ENCODE results near the gene CARD19. TPM values are rescaled to one million over a fixed set of nuclear protein-coding genes. Genes with fewer than 3 reads are reported as not detected.

The CARD19 gene
- total and polyA plus RNA-seq, 9 of the 15 experiments (the other 6 are each of a cell fraction or from before 2014, with no cell fraction given), result 0.90 to 34.9 (median 14.6) TPM

GRCh38 chr9:93125331-93125894 is 29.4 kb downstream of the CARD19 start:
- no peaks in the 10 kb centered on the region for H3K79me2 ChIP-seq (ENCODE audit: control insufficient read depth, insufficient read depth, low read length)
- in situ Hi-C loops (cut with MboI), result no loop called here
- no peaks in the 10 kb centered on the region for H3K27me3 ChIP-seq (ENCODE audit: control insufficient read depth in 2 of 2, insufficient read depth in 2 of 2, low read length in 2 of 2)
- BruUV-seq (replicated peaks), result no TSS peak
- CTCF ChIA-PET (ENCODE audit: low intra/inter-chr PET ratio), result no interaction called here
- no peaks in the 10 kb centered on the region for H3K9me3 ChIP-seq (replicated peaks; ENCODE audit: control insufficient read depth, insufficient read depth, low read depth, low read length)
- no peak for TF ChIP-seq ASH1L (IDR thresholded peaks at IDR 0.05; ENCODE audit: borderline replicate concordance, low read depth, partially characterized antibody)
- H4K20me1 ChIP-seq (replicated peaks; ENCODE audit: control insufficient read depth, insufficient read depth, low read length), result no peaks in the 10 kb centered on the region
- H3K4me2 ChIP-seq (ENCODE audit: insufficient read depth, low read length), result no peak overlapping the region
- H3K4me3 ChIP-seq, result no peak overlapping the region
- 70% methylated on average over 10 of the region's 10 CpGs for WGBS (ENCODE audit: insufficient coverage, low coverage, missing lambda C conversion rate)
- H3K36me3 ChIP-seq (ENCODE audit: control insufficient read depth, insufficient read depth, low read length), result no peaks in the 10 kb centered on the region
- no peak overlapping the region for H3K9ac ChIP-seq (ENCODE audit: insufficient read depth in 1 of 2, low read depth in 2 of 2, low read length in 2 of 2)
- H3K9me1 ChIP-seq (ENCODE audit: control insufficient read depth, insufficient read depth, low read length), result no peaks in the 10 kb centered on the region
- H3K4me1 ChIP-seq (replicated peaks in 1 of 2; ENCODE audit: control insufficient read depth in 2 of 2, insufficient read depth in 2 of 2, low read length in 2 of 2), result peaks cover 3 to 44% of the 10 kb centered on the region in 2 experiments
- POLR2A ChIA-PET, result interaction anchor here (0.9 kb wide), 1 partner anchor 9 kb away, joined by 4 read pairs; the partner anchor contains the start of gene NINJ1
- no peak for FAIRE-seq
- H2AFZ ChIP-seq (ENCODE audit: low read depth, low read length), result no peak overlapping the region
- DNase-seq (ENCODE audit: extremely low read depth in 1 of 4, low spot score in 3 of 4), result no peak
- no peak overlapping the region for H3K27ac ChIP-seq (ENCODE audit: extremely low read depth, low read depth, low read length)
- intact Hi-C loops (cut with micrococcal nuclease), result no loop called here
- no peak for ATAC-seq

DNA sequence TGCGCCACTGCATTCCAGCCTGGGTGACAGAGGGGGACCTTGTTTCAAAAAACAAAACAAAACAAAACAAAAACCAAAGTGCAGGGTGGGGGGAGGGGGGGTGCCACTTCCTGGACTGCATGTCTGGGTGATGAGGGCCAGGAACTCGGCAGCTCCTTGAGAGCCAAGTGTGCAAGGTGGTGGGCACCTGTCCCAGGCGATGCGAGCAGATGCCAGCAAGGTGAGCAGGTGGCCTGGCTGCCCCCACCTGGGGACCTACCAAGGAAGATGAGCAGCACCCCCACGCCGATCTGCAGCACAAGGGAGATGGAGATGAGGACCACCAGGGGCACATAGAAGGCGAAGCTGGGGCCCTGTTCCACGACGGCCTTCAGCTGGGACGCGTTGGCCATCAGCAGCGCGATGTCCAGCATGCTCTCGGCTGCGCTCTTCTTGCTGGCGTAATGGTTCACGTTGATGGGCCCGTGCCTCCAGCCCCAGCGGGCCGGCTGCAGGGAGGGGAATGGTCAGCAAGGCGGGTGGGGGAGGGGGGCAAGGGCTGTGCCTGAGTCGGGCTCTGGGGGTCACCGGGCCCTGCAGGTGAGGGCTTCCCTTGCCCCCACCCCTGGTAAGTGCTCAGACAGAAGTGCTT is 30.2 kb downstream of the CARD19 start:
- FAIRE-seq (no peak), ATAC-seq (no peak), DNase-seq (ENCODE audit: extremely low read depth in 1 of 4, low spot score in 3 of 4) (no peak)
- H3K79me2 ChIP-seq (ENCODE audit: control insufficient read depth, insufficient read depth, low read length), result no peaks in the 10 kb centered on the region
- ChIA-PET POLR2A (interaction anchor here (0.9 kb wide), 1 partner anchor 8 kb away, joined by 4 read pairs; the partner anchor contains the start of gene NINJ1), CTCF (ENCODE audit: low intra/inter-chr PET ratio) (no interaction called here)
- no peak overlapping the region for H2AFZ ChIP-seq (ENCODE audit: low read depth, low read length)
- no peaks in the 10 kb centered on the region for H3K9me1 ChIP-seq (ENCODE audit: control insufficient read depth, insufficient read depth, low read length)
- H3K4me3 ChIP-seq, result no peak overlapping the region
- H3K27me3 ChIP-seq (ENCODE audit: control insufficient read depth in 2 of 2, insufficient read depth in 2 of 2, low read length in 2 of 2), result no peaks in the 10 kb centered on the region
- WGBS (ENCODE audit: insufficient coverage, low coverage, missing lambda C conversion rate), result 100% methylated on average over 1 of the region's 23 CpGs
- H4K20me1 ChIP-seq (replicated peaks; ENCODE audit: control insufficient read depth, insufficient read depth, low read length), result no peaks in the 10 kb centered on the region
- no peak overlapping the region for H3K27ac ChIP-seq (ENCODE audit: extremely low read depth, low read depth, low read length)
- H3K9me3 ChIP-seq (replicated peaks; ENCODE audit: control insufficient read depth, insufficient read depth, low read depth, low read length), result no peaks in the 10 kb centered on the region
- H3K4me2 ChIP-seq (ENCODE audit: insufficient read depth, low read length), result no peak overlapping the region
- intact Hi-C loops (cut with micrococcal nuclease), result no loop called here
- H3K9ac ChIP-seq (ENCODE audit: insufficient read depth in 1 of 2, low read depth in 2 of 2, low read length in 2 of 2), result no peak overlapping the region
- no TSS peak for BruUV-seq (replicated peaks)
- in situ Hi-C loops (cut with MboI), result no loop called here
- peaks cover 0 to 43% of the 10 kb centered on the region in 2 experiments; a peak in 2 of 5 replicates for H3K4me1 ChIP-seq (replicated peaks in 1 of 2; ENCODE audit: control insufficient read depth in 2 of 2, insufficient read depth in 2 of 2, low read length in 2 of 2)
- no peaks in the 10 kb centered on the region for H3K36me3 ChIP-seq (ENCODE audit: control insufficient read depth, insufficient read depth, low read length)
- TF ChIP-seq SRSF1 (IDR thresholded peaks at IDR 0.05; ENCODE audit: low read depth, low read length) (no peak), ZBTB49 (CRISPR knock-in tag; IDR thresholded peaks at IDR 0.05; ENCODE audit: borderline replicate concordance) (no peak), CREM (IDR thresholded peaks at IDR 0.05; ENCODE audit: low read depth) (no peak)
- TF ChIP-seq, protein P1, sequence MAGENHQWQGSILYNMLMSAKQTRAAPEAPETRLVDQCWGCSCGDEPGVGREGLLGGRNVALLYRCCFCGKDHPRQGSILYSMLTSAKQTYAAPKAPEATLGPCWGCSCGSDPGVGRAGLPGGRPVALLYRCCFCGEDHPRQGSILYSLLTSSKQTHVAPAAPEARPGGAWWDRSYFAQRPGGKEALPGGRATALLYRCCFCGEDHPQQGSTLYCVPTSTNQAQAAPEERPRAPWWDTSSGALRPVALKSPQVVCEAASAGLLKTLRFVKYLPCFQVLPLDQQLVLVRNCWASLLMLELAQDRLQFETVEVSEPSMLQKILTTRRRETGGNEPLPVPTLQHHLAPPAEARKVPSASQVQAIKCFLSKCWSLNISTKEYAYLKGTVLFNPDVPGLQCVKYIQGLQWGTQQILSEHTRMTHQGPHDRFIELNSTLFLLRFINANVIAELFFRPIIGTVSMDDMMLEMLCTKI (IDR thresholded peaks at IDR 0.05; ENCODE audit: partially characterized antibody), result no peak

Data from K562 (cell line).